Neural crest cell (in vitro differentiated cells): ENCODE measurements around the gene CDCA4. TPM values are rescaled to one million over a fixed set of nuclear protein-coding genes. Genes with fewer than 3 reads are reported as not detected.

Experiments
- DNase-seq: peaks from one replicate; pipeline ENCODE4 v3.0.0; 2021; ENCODE audit warnings: low read depth, mixed read lengths, low spot score
- H3K27ac Mint-ChIP-seq: one replicate; pipeline ENCODE4 v1.8.0; 2021; ENCODE audit warnings: mild to moderate bottlenecking, mixed read lengths; ENCODE audit not compliant: unreplicated experiment
- H3K27me3 Mint-ChIP-seq: 2 replicates; pipeline ENCODE4 v1.8.0; 2021; ENCODE audit warnings: low read depth, mild to moderate bottlenecking, mixed read lengths
- H3K36me3 Mint-ChIP-seq: 2 replicates; pipeline ENCODE4 v1.8.0; 2021; ENCODE audit warnings: low read depth, mild to moderate bottlenecking, mixed read lengths
- H3K4me1 Mint-ChIP-seq: 2 replicates; pipeline ENCODE4 v1.8.0; 2021; ENCODE audit warnings: mixed read lengths
- H3K4me3 Mint-ChIP-seq: one replicate; pipeline ENCODE4 v1.8.0; 2021; ENCODE audit warnings: mild to moderate bottlenecking, mixed read lengths
- H3K9me3 Mint-ChIP-seq: 2 replicates; pipeline ENCODE4 v1.8.0; 2021; ENCODE audit warnings: mixed read lengths
- total RNA-seq: library from RNA; stranded (reverse); gene quantifications from 2 replicates; pipeline ENCODE4 v1.2.1, GENCODE V29; 2021
- TF ChIP-seq, protein P1 (sequence below): fragments of 200-600 bp; sonication (generic); conservative IDR thresholded peaks from 2 replicates; pipeline ENCODE4 v1.5.0; 2021; ENCODE audit warnings: antibody characterized with exemption, mild to moderate bottlenecking

Gene CDCA4
- total RNA-seq, 1 donor from 2014 or later: 58.2 TPM

DNA sequence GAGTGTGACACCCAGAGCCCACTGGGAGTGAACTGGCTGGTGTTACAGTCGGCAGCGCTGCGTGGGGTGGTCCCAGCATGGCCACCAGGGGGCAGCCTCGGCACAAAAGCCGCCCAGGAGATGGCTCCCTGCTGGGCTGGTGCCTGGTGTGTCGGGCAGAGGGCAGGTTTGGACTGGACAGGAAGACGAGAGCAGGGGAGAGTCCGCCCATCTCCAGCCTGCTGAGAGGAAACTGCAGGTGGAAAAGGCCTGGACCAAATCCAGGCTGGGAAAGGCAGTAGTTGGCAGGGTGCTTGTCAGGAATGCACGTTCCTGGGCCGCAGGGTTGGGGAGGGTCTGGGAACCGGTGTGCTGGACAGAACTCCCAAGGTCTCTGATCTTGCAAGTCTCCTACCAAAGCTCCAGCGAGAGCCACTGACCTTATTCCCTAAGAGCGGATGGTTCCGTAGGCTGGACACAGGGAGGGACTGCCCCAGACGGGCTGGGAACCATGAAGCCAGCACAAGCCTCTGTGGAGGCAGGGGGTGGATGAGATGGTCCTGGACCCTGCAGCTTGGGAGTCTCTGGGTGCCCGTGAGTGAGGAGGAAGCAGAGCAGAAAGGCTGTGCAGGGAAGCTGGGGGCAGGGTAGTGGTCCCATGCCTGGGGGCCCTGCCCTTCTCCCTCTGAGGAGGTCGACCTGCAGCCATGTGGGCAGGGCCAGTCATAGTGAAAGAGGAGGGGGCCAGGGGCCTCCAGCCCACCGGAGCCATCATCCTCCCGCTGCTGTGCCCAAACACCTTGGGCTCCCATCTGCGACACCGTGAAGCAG is 44.5 kb downstream of the CDCA4 start:
- peaks cover 38% of the 10 kb centered on the region for H3K27me3 Mint-ChIP-seq
- TF ChIP-seq, protein P1, sequence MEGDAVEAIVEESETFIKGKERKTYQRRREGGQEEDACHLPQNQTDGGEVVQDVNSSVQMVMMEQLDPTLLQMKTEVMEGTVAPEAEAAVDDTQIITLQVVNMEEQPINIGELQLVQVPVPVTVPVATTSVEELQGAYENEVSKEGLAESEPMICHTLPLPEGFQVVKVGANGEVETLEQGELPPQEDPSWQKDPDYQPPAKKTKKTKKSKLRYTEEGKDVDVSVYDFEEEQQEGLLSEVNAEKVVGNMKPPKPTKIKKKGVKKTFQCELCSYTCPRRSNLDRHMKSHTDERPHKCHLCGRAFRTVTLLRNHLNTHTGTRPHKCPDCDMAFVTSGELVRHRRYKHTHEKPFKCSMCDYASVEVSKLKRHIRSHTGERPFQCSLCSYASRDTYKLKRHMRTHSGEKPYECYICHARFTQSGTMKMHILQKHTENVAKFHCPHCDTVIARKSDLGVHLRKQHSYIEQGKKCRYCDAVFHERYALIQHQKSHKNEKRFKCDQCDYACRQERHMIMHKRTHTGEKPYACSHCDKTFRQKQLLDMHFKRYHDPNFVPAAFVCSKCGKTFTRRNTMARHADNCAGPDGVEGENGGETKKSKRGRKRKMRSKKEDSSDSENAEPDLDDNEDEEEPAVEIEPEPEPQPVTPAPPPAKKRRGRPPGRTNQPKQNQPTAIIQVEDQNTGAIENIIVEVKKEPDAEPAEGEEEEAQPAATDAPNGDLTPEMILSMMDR: peak; percentile 94
- peak; percentile 85 for DNase-seq
- H3K4me3 Mint-ChIP-seq: peak overlapping the region; percentile 72
- H3K4me1 Mint-ChIP-seq: peaks cover 11% of the 10 kb centered on the region
- no peaks in the 10 kb centered on the region for H3K36me3 Mint-ChIP-seq
- no peaks in the 10 kb centered on the region for H3K9me3 Mint-ChIP-seq
- no peak overlapping the region for H3K27ac Mint-ChIP-seq

DNA sequence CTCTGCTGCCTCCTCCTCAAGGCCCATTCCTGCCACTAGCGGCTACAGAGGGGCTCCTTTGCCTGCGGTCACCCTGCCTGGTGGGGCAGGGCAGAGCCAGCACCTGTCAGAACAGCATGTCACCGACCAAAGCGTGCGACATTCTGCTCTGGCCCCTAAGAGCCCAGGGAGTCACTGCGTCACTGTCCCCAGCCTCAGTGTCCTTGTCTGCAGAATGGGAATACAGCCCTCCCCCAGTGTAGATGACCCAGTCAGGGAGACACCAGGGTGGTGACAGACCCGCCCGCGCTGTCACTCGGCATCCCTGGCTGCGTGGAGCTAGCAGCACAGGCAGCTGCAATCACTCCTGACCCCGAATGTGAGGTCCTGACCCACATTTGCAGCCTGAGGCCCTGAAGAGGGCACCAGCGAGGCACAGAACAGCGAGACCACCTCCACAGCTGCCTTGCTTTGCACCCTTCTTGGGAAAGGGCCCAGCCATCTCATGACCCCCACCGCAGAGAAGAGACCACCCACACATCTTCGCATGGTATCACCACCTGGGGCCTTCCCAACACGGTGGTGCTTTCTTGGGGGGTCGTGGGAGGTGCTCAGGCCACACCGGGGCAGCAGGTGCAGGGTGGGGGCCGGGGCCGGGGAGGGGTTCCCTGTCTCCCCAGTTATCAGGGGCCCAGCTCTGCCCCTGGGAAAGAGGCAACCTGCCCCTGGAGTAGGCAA is 45.2 kb downstream of the CDCA4 start:
- Mint-ChIP-seq H3K4me3 (peak overlapping the region; percentile 81), H3K27ac (no peak overlapping the region), H3K27me3 (peaks cover 38% of the 10 kb centered on the region), H3K9me3 (no peaks in the 10 kb centered on the region), H3K36me3 (no peaks in the 10 kb centered on the region), H3K4me1 (peaks cover 11% of the 10 kb centered on the region)
- TF ChIP-seq, protein P1: no peak
- DNase-seq: no peak

GRCh38 chr14:104974665-104975390 is 46.1 kb downstream of the CDCA4 start:
- no peak for DNase-seq
- no peaks in the 10 kb centered on the region for H3K9me3 Mint-ChIP-seq
- peaks cover 11% of the 10 kb centered on the region for H3K4me1 Mint-ChIP-seq
- H3K27me3 Mint-ChIP-seq: peaks cover 35% of the 10 kb centered on the region
- no peaks in the 10 kb centered on the region for H3K36me3 Mint-ChIP-seq
- no peak overlapping the region for H3K27ac Mint-ChIP-seq
- H3K4me3 Mint-ChIP-seq: no peak overlapping the region
- TF ChIP-seq, protein P1: no peak

GRCh38 chr14:104974146-104974541 is 46.7 kb downstream of the CDCA4 start:
- TF ChIP-seq, protein P1: no peak
- no peak for DNase-seq
- Mint-ChIP-seq H3K36me3 (no peaks in the 10 kb centered on the region), H3K9me3 (no peaks in the 10 kb centered on the region), H3K27ac (no peak overlapping the region), H3K4me1 (peaks cover 11% of the 10 kb centered on the region), H3K27me3 (peaks cover 30% of the 10 kb centered on the region), H3K4me3 (no peak overlapping the region)

DNA sequence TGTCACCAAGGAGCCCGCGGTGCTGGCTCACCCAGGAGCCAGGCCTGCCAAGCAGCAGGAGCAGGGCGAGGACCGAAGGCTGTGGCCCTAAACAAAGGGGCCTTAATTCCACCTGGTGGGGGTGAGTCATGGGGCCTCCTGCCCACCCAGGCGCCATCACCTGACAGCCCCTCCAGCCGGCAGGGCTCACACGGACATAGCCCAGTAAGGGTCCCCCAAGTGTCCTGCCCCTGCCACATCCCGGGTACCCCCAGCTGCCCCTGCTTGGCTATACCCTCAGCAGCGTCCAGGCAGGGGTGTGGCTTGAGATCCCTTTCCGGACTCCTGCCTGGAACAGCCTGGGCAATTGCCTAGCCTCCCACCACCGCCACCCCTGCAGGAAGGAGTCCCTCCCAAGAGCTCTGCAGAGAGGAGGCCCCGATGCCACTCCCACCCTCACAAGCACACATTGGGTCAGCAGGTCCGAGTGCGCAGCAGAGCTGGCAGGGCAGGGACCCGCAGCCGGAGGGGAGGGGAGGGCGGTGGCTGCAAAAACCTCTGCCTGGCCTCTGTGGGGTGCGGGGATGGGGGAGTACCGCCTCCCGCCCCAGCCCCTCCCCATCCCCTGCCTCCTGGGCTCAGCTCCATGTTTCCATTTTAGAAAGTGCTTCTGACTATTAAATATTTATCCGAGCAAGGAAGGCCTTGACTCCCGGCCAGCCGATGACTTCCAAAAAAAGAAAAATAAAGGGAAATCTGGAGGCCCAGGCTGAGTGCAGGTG is 47.3 kb downstream of the CDCA4 start:
- H3K4me1 Mint-ChIP-seq: peaks cover 11% of the 10 kb centered on the region
- H3K4me3 Mint-ChIP-seq: no peak overlapping the region
- TF ChIP-seq, protein P1: no peak
- no peak overlapping the region for H3K27ac Mint-ChIP-seq
- no peak for DNase-seq
- peaks cover 28% of the 10 kb centered on the region for H3K27me3 Mint-ChIP-seq
- no peaks in the 10 kb centered on the region for H3K36me3 Mint-ChIP-seq
- no peaks in the 10 kb centered on the region for H3K9me3 Mint-ChIP-seq
